Liver (tissue), 9 donors: Measurements from ENCODE around the gene TCTN2. TPM values are rescaled to one million over a fixed set of nuclear protein-coding genes. Genes with fewer than 3 reads are reported as not detected.

Experiments used
- DNase-seq: peaks from one replicate; pipeline ENCODE4 v3.0.0-alpha.2; 2017; ENCODE audit warnings: low spot score
- H3K27ac ChIP-seq, 2 donors: one replicate each; pipeline ENCODE4 v1.7.0; 2013; ENCODE audit warnings: inconsistent platforms in 2 of 2, low read length in 2 of 2, control low read depth in 1 of 2, low read depth in 1 of 2, mild to moderate bottlenecking in 1 of 2
- H3K27me3 ChIP-seq, 4 donors: one replicate each; pipeline versions ENCODE4 v1.6.1 to v1.7.0; 2013; ENCODE audit warnings: low read length in 3 of 4, inconsistent platforms in 1 of 4, mild to moderate bottlenecking in 1 of 4, moderate library complexity in 1 of 4; ENCODE audit not compliant: control insufficient read depth in 4 of 4, insufficient read depth in 4 of 4
- H3K36me3 ChIP-seq, 4 donors: one replicate each; pipeline versions ENCODE4 v1.6.1 to v1.7.0; 2013; ENCODE audit warnings: low read length in 3 of 4, mild to moderate bottlenecking in 3 of 4, low read depth in 1 of 4, moderate library complexity in 1 of 4; ENCODE audit not compliant: control insufficient read depth in 4 of 4, insufficient read depth in 3 of 4
- H3K4me1 ChIP-seq, 4 donors: one replicate each; pipeline versions ENCODE4 v1.6.1 to v1.7.0; 2013; ENCODE audit warnings: low read length in 3 of 4, mild to moderate bottlenecking in 3 of 4, moderate library complexity in 1 of 4; ENCODE audit not compliant: control insufficient read depth in 4 of 4, insufficient read depth in 4 of 4
- H3K4me3 ChIP-seq, 3 donors: one replicate each; pipeline versions ENCODE4 v1.6.1 to v1.7.0; 2013; ENCODE audit warnings: low read length in 3 of 3, control low read depth in 1 of 3, low read depth in 1 of 3, mild to moderate bottlenecking in 1 of 3
- H3K9ac ChIP-seq, 2 donors: one replicate each; pipeline ENCODE4 v1.7.0; 2013; ENCODE audit warnings: low read length in 2 of 2, mild to moderate bottlenecking in 2 of 2, moderate library complexity in 2 of 2, control low read depth in 1 of 2, low read depth in 1 of 2
- H3K9me3 ChIP-seq, 4 donors: one replicate each; pipeline versions ENCODE4 v1.6.1 to v1.7.0; 2013; ENCODE audit warnings: low read length in 3 of 4; ENCODE audit not compliant: control insufficient read depth in 4 of 4
- EGR1 ChIP-seq, 2 donors: IDR thresholded peaks; 2 replicates each; pipeline ENCODE4 v1.6.1; 2016 to 2018; ENCODE audit warnings: antibody characterized with exemption in 2 of 2, low read depth in 2 of 2
- FOXA1 ChIP-seq: IDR thresholded peaks from 2 replicates; pipeline ENCODE4 v1.6.1; 2016; ENCODE audit warnings: antibody characterized with exemption
- FOXA2 ChIP-seq: IDR thresholded peaks from 2 replicates; pipeline ENCODE4 v1.6.1; 2016; ENCODE audit warnings: antibody characterized with exemption
- GABPA ChIP-seq, 2 donors: IDR thresholded peaks in 1 of 2; conservative IDR thresholded peaks in 1 of 2; 2 replicates each; pipeline ENCODE4 v1.6.1; 2016; ENCODE audit warnings: antibody characterized with exemption in 2 of 2, mild to moderate bottlenecking in 1 of 2, moderate library complexity in 1 of 2
- HNF4A ChIP-seq, 2 donors: conservative IDR thresholded peaks; 2 replicates each; pipeline ENCODE4 v1.6.1; 2016; ENCODE audit warnings: antibody characterized with exemption in 2 of 2, mild to moderate bottlenecking in 2 of 2
- HNF4G ChIP-seq: IDR thresholded peaks from 2 replicates; pipeline ENCODE4 v1.6.1; 2016; ENCODE audit warnings: antibody characterized with exemption
- JUND ChIP-seq, 2 donors: IDR thresholded peaks; 2 replicates each; pipeline ENCODE4 v1.6.1; 2016; ENCODE audit warnings: antibody characterized with exemption in 2 of 2
- NR2F2 ChIP-seq: IDR thresholded peaks from 2 replicates; pipeline ENCODE4 v1.6.1; 2016; ENCODE audit warnings: antibody characterized with exemption
- RAD21 ChIP-seq, 2 donors: IDR thresholded peaks; 2 replicates each; pipeline ENCODE4 v1.6.1; 2016; ENCODE audit warnings: antibody characterized with exemption in 2 of 2, mild to moderate bottlenecking in 2 of 2
- RXRA ChIP-seq, 2 donors: IDR thresholded peaks; 2 replicates each; pipeline ENCODE4 v1.6.1; 2017 to 2018; ENCODE audit warnings: antibody characterized with exemption in 2 of 2, mild to moderate bottlenecking in 1 of 2
- SP1 ChIP-seq: IDR thresholded peaks from 2 replicates; pipeline ENCODE4 v1.6.1; 2018; ENCODE audit warnings: antibody characterized with exemption, mild to moderate bottlenecking
- TAF1 ChIP-seq: conservative IDR thresholded peaks from 2 replicates; pipeline ENCODE4 v1.6.1; 2016; ENCODE audit warnings: antibody characterized with exemption, mild to moderate bottlenecking
- YY1 ChIP-seq: IDR thresholded peaks from 2 replicates; pipeline ENCODE4 v1.6.1; 2016; ENCODE audit warnings: antibody characterized with exemption, mild to moderate bottlenecking
- WGBS: extraction: QIAGEN DNeasy Blood & Tissue Kit; methylation state at CpG from one replicate; pipeline ENCODE4 v1.1.7; 2013; 5-methylcytosine and 5-hydroxymethylcytosine counted together
- polyA plus RNA-seq, 2 donors: library from polyadenylated mRNA; stranded (reverse) in 1 of 2; unstranded in 1 of 2; fragments of 200-250 nt in 1 of 2; fragments of >200 nt in 1 of 2; fragmentation: Nextera tagmentation in 1 of 2; extraction: Ambion mirVana in 1 of 2; gene quantifications; one replicate each; pipeline versions ENCODE4 v1.2.1 to v1.2.3, GENCODE V29; 2013 to 2015
- total RNA-seq, 2 donors: library from RNA; depleted of rRNA; stranded (reverse); fragments of >200 nt; gene quantifications; one replicate each; pipeline ENCODE4 v1.2.3, GENCODE V29; 2014
- TF ChIP-seq, protein P1 (sequence below): IDR thresholded peaks from 2 replicates; pipeline ENCODE4 v1.6.1; 2016; ENCODE audit warnings: antibody characterized with exemption
- TF ChIP-seq, protein P2 (sequence below): fragments of 150-350 bp; IDR thresholded peaks from 2 replicates; pipeline ENCODE4 v1.5.1; 2017; ENCODE audit warnings: improper control_type of control experiment, low read depth, low read length; ENCODE audit not compliant: missing input control
- TF ChIP-seq, protein P3 (sequence below): IDR thresholded peaks from 2 replicates; pipeline ENCODE4 v1.6.1; 2016; ENCODE audit warnings: antibody characterized with exemption
- TF ChIP-seq, protein P4 (sequence below): IDR thresholded peaks from 2 replicates; pipeline ENCODE4 v1.6.1; 2016; ENCODE audit warnings: antibody characterized with exemption
- TF ChIP-seq, protein P5 (sequence below): IDR thresholded peaks from 2 replicates; pipeline ENCODE4 v1.6.1; 2016; ENCODE audit warnings: antibody characterized with exemption, mild to moderate bottlenecking
- donor health status: healthy.
- donor health status: healthy.
- donor health status: healthy.
- donor health status: healthy.
- donor health status: healthy.

The TCTN2 gene
- total and polyA plus RNA-seq, 4 donors: 0.38 to 1.9 (median 1.2) TPM

DNA sequence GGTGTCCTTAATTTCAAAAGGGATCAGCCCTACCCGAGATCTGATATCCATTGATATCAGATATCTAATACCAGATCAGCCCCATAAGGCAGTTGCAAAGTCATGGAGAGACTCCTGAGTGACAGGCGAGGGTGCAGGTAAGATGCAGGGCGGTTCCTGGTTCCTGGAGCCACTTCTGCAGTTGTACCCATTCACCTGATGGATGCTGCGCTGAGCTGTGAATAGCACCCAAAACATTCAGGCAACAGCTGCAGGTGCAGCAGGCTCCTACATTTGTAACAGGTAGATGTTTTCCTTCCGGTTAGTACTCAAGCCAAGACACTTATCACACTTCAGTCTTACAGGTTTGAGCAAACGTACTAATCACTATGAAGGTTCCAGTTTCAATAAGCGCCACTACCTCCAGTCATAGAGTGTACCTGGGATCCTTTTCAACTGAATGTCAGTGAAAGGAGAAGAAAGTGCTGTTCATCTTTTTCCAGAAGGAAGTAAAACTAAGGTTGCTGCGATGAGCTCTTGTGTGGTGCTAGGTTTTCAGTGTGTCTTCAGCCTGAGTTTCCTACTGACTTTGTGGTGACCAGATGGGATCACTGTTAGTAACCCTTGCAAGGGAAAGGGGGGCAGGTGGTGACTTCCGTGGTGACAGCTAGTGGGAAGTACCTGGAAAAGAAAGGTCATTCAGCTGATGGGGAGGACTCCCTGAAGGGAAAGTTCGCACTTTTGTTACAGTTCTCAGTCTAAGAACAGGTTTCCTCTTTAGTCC lies 43.1 kb downstream of the TCTN2 start:
- WGBS: 73% methylated on average over 10 of the region's 10 CpGs
- Histone ChIP-seq H3K9me3 (no peaks in the 10 kb centered on the region), H3K4me3 (peak overlapping the region in 1 of 3 donors; percentile 88), H3K4me1 (peaks cover 2 to 23% (median 16%) of the 10 kb centered on the region in 4 donors), H3K36me3 (no peaks in the 10 kb centered on the region), H3K9ac (peak overlapping the region in 1 of 2 donors; percentile 29), H3K27me3 (no peaks in the 10 kb centered on the region), H3K27ac (no peak overlapping the region)
- no peak for DNase-seq
- no peak for TF ChIP-seq NR2F2
- TF ChIP-seq, protein P1, sequence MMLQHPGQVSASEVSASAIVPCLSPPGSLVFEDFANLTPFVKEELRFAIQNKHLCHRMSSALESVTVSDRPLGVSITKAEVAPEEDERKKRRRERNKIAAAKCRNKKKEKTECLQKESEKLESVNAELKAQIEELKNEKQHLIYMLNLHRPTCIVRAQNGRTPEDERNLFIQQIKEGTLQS: no peak
- TF ChIP-seq RXRA (IDR thresholded peaks at IDR 0.05): no peak
- TF ChIP-seq HNF4G: no peak
- TF ChIP-seq, protein P2, sequence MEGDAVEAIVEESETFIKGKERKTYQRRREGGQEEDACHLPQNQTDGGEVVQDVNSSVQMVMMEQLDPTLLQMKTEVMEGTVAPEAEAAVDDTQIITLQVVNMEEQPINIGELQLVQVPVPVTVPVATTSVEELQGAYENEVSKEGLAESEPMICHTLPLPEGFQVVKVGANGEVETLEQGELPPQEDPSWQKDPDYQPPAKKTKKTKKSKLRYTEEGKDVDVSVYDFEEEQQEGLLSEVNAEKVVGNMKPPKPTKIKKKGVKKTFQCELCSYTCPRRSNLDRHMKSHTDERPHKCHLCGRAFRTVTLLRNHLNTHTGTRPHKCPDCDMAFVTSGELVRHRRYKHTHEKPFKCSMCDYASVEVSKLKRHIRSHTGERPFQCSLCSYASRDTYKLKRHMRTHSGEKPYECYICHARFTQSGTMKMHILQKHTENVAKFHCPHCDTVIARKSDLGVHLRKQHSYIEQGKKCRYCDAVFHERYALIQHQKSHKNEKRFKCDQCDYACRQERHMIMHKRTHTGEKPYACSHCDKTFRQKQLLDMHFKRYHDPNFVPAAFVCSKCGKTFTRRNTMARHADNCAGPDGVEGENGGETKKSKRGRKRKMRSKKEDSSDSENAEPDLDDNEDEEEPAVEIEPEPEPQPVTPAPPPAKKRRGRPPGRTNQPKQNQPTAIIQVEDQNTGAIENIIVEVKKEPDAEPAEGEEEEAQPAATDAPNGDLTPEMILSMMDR: no peak
- TF ChIP-seq RAD21 (IDR thresholded peaks at IDR 0.05): no peak
- no peak for TF ChIP-seq SP1
- no peak for TF ChIP-seq GABPA (IDR thresholded peaks at IDR 0.05 in 1 of 2, conservative IDR thresholded peaks at IDR 0.05 in 1 of 2)
- no peak for TF ChIP-seq YY1
- no peak for TF ChIP-seq EGR1 (IDR thresholded peaks at IDR 0.05; ENCODE audit: low read depth in 2 of 2)
- TF ChIP-seq FOXA2: no peak
- TF ChIP-seq, protein P3, sequence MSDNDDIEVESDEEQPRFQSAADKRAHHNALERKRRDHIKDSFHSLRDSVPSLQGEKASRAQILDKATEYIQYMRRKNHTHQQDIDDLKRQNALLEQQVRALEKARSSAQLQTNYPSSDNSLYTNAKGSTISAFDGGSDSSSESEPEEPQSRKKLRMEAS: no peak
- no peak for TF ChIP-seq TAF1
- no peak for TF ChIP-seq HNF4A (conservative IDR thresholded peaks at IDR 0.05)
- no peak for TF ChIP-seq FOXA1

DNA sequence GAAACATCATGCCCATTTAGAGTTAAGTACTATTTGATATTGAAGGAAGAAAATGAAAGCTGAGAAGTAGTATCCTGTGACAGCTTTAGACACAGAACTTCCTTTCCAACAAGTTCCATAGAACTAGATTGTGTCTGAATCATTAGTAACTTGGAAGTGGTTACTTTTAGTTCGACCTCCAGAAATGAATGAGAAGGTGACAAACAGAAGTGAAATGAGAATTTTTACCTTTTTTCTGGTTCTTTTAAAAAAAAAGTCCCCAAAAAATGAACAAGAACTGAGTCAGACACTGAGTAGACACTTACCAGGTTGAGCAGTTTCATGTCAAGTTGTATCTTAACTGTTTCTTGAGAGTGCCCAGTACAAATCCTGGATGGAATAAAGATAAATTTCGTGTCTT lies 44.3 kb downstream of the TCTN2 start:
- H3K36me3 ChIP-seq: peaks cover 0 to 2% (median 0%) of the 10 kb centered on the region in 4 donors
- no peak overlapping the region for H3K4me3 ChIP-seq
- H3K9ac ChIP-seq: no peak overlapping the region
- WGBS: 68% methylated on average over 2 of the region's 2 CpGs
- H3K27me3 ChIP-seq: no peaks in the 10 kb centered on the region
- peaks cover 2 to 23% (median 16%) of the 10 kb centered on the region in 4 donors for H3K4me1 ChIP-seq
- H3K27ac ChIP-seq: no peak overlapping the region
- H3K9me3 ChIP-seq: no peaks in the 10 kb centered on the region
- TF ChIP-seq RAD21 (IDR thresholded peaks at IDR 0.05) (no peak), HNF4G (no peak), FOXA2 (no peak), YY1 (no peak), RXRA (IDR thresholded peaks at IDR 0.05) (no peak), JUND (IDR thresholded peaks at IDR 0.05) (no peak), TAF1 (no peak), NR2F2 (no peak), GABPA (IDR thresholded peaks at IDR 0.05 in 1 of 2, conservative IDR thresholded peaks at IDR 0.05 in 1 of 2) (no peak), EGR1 (IDR thresholded peaks at IDR 0.05; ENCODE audit: low read depth in 2 of 2) (no peak), SP1 (no peak)
- TF ChIP-seq, protein P3: no peak
- TF ChIP-seq, protein P4, sequence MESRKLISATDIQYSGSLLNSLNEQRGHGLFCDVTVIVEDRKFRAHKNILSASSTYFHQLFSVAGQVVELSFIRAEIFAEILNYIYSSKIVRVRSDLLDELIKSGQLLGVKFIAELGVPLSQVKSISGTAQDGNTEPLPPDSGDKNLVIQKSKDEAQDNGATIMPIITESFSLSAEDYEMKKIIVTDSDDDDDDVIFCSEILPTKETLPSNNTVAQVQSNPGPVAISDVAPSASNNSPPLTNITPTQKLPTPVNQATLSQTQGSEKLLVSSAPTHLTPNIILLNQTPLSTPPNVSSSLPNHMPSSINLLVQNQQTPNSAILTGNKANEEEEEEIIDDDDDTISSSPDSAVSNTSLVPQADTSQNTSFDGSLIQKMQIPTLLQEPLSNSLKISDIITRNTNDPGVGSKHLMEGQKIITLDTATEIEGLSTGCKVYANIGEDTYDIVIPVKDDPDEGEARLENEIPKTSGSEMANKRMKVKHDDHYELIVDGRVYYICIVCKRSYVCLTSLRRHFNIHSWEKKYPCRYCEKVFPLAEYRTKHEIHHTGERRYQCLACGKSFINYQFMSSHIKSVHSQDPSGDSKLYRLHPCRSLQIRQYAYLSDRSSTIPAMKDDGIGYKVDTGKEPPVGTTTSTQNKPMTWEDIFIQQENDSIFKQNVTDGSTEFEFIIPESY: no peak
- TF ChIP-seq, protein P2: no peak
- TF ChIP-seq, protein P5, sequence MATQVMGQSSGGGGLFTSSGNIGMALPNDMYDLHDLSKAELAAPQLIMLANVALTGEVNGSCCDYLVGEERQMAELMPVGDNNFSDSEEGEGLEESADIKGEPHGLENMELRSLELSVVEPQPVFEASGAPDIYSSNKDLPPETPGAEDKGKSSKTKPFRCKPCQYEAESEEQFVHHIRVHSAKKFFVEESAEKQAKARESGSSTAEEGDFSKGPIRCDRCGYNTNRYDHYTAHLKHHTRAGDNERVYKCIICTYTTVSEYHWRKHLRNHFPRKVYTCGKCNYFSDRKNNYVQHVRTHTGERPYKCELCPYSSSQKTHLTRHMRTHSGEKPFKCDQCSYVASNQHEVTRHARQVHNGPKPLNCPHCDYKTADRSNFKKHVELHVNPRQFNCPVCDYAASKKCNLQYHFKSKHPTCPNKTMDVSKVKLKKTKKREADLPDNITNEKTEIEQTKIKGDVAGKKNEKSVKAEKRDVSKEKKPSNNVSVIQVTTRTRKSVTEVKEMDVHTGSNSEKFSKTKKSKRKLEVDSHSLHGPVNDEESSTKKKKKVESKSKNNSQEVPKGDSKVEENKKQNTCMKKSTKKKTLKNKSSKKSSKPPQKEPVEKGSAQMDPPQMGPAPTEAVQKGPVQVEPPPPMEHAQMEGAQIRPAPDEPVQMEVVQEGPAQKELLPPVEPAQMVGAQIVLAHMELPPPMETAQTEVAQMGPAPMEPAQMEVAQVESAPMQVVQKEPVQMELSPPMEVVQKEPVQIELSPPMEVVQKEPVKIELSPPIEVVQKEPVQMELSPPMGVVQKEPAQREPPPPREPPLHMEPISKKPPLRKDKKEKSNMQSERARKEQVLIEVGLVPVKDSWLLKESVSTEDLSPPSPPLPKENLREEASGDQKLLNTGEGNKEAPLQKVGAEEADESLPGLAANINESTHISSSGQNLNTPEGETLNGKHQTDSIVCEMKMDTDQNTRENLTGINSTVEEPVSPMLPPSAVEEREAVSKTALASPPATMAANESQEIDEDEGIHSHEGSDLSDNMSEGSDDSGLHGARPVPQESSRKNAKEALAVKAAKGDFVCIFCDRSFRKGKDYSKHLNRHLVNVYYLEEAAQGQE: no peak
- TF ChIP-seq, protein P1: no peak
- DNase-seq: no peak
